ENCODE data around the gene SPNS2.
A peak's percentile ranks its signal among the peaks of the same experiment; 100 is the strongest.

Gene SPNS2

DNA sequence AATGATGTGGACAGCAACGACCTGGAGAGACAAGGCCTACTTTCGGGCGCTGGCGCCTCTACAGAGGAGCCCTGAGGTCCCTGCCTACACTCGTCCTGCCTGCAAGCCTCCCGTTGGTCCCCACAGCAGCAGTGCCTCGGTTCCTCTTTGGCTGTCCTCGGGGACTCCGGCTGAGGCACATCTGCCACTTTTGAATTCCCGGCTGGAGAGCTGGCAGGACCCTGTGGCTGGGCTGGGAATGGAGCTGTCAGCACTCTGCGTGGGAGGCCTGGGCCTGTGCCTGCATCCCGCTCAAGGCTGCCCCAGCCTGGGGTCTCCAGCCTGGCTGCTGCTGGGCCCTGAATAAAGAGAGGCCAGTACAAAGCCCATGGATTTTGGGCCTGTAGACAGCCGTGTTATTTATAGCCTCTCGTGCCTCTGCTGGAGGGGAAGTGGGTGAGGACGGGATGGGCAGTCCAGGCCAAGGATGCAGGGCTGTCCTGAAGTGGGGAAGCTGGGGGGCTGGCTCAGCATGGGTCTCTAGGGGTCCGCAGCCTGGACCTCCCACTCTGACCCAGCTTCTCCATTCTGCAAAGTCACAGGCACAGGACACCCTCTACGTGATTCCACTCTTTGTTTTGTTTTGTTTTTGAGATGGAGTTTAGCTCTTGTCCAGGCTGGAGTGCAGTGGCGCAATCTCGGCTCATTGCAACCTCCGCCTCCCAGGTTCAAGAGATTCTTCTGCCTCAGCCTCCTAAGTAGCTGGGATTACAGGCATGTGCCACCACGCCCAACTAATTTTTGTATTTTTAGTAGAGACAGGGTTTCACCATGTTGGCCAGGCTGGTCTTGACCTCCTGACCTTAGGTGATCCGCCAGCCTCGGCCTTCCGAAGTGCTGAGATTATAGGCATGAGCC is 10.6 kb upstream of the SPNS2 start:
- H3K23ac ChIP-seq (ENCODE audit: low read length), result no peak overlapping the region
- no peaks in the 10 kb centered on the region for H3K36me3 ChIP-seq (ENCODE audit: control insufficient read depth in 1 of 2, insufficient read depth in 2 of 2, low read length in 2 of 2)
- peak overlapping the region; percentile 6 for H2AK5ac ChIP-seq (ENCODE audit: low read length)
- peak overlapping the region; percentile 98 for H2BK5ac ChIP-seq (ENCODE audit: low read depth, low read length, poor library complexity)
- H3K18ac ChIP-seq (ENCODE audit: low read length), result peak overlapping the region; percentile 78
- H3K9ac ChIP-seq (ENCODE audit: low read length), result no peak overlapping the region
- no peak overlapping the region for H2AFZ ChIP-seq (ENCODE audit: insufficient read depth, low read length, poor library complexity)
- no peaks in the 10 kb centered on the region for H3K9me3 ChIP-seq (ENCODE audit: insufficient read depth, low read depth, low read length)
- peak overlapping the region; percentile 21 for H3K27ac ChIP-seq (ENCODE audit: low read depth, low read length)
- H2BK12ac ChIP-seq (ENCODE audit: low read length), result peak overlapping the region; percentile 99
- peak overlapping the region; percentile 96 for H4K91ac ChIP-seq (ENCODE audit: low read depth, low read length)
- H4K12ac ChIP-seq (ENCODE audit: low read depth, low read length), result no peak overlapping the region
- WGBS (ENCODE audit: extremely low coverage, insufficient coverage, insufficient read length), result no CpG with 5 or more reads among the region's 24 CpGs
- H3K4ac ChIP-seq (ENCODE audit: low read depth, low read length), result peak overlapping the region; percentile 64
- H3K79me2 ChIP-seq (ENCODE audit: control insufficient read depth, insufficient read depth, low read length, poor library complexity), result peaks cover 13% of the 10 kb centered on the region
- no peak overlapping the region for H3K4me3 ChIP-seq (ENCODE audit: low read depth, low read length)
- DNase-seq, result no peak
- peaks cover 61 to 73% of the 10 kb centered on the region in 2 experiments for H3K4me1 ChIP-seq (ENCODE audit: control insufficient read depth in 1 of 2, insufficient read depth in 2 of 2, low read length in 2 of 2)
- H3K79me1 ChIP-seq (ENCODE audit: low read length), result peaks cover 72% of the 10 kb centered on the region
- H2BK120ac ChIP-seq (ENCODE audit: insufficient read depth, low read length, poor library complexity), result peak overlapping the region; percentile 99
- no peak overlapping the region for H3K4me2 ChIP-seq (ENCODE audit: low read length)
- peak overlapping the region; percentile 64 for H4K8ac ChIP-seq (ENCODE audit: low read depth, low read length)
- H3K27me3 ChIP-seq (ENCODE audit: insufficient read depth, low read length), result no peaks in the 10 kb centered on the region
- peak overlapping the region; percentile 73 for H3K14ac ChIP-seq (ENCODE audit: low read length)

DNA sequence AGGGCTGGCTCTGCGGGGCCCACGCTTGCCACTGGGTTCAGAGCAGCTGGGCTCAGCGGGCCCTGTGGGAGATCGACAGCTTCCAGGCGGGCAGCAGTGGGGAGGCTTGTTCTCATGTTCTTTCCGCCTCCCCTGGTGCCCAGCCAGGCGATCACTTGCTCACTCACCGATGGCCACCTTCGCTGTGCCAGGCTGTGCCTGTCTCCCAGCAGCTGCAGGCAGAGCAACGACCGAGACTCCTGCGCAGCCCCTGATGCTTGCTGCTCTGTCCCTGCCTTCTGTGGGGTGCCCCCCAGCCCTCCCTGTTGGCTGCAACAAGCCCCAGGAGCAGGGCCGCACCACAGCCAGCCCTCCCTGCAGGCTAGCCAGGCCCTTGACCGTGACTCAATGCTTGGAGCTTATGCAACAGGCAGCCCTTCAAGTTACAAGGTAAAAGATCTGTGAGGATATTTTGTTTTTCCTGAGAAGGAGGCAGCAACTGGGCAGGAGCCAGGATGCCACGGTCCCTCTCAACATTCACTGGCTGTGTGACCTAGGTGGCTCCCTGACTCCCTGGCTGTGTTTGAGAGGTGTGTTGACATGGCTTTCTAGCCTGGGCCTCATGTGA is 9.6 kb upstream of the SPNS2 start:
- H4K12ac ChIP-seq (ENCODE audit: low read depth, low read length), result no peak overlapping the region
- no CpG with 5 or more reads among the region's 15 CpGs for WGBS (ENCODE audit: extremely low coverage, insufficient coverage, insufficient read length)
- peak overlapping the region; percentile 27 for H2AFZ ChIP-seq (ENCODE audit: insufficient read depth, low read length, poor library complexity)

DNA sequence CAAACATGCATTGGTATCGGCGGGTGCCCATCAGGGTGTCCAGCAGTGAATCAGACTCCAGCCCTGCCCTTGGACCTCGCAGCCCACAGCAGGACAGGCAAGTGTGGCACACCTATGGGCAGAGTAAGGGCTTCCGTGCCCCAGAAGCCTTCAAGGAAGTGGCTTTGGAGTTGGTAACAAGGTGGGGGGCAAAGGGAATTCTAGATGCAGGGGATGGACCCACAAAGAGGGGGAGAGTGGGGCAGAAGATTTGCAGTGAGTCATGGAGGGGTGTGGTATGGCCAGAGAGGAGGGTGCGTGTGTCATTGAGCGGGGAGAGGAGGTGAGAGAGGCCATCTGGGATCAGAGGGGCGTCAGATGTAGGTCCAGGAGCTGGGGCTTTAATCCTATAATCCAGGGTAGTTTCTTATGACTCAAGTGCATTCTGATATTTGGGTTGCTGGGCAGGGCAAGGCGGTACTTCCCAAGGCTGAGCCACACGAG is 8.5 kb upstream of the SPNS2 start:
- Histone ChIP-seq H3K36me3 (ENCODE audit: control insufficient read depth in 1 of 2, insufficient read depth in 2 of 2, low read length in 2 of 2) (no peaks in the 10 kb centered on the region), H4K91ac (ENCODE audit: low read depth, low read length) (peak overlapping the region; percentile 96), H2BK5ac (ENCODE audit: low read depth, low read length, poor library complexity) (peak overlapping the region; percentile 98), H3K4me1 (ENCODE audit: control insufficient read depth in 1 of 2, insufficient read depth in 2 of 2, low read length in 2 of 2) (peaks cover 51 to 63% of the 10 kb centered on the region in 2 experiments), H3K23ac (ENCODE audit: low read length) (no peak overlapping the region), H3K79me1 (ENCODE audit: low read length) (peaks cover 58% of the 10 kb centered on the region), H4K8ac (ENCODE audit: low read depth, low read length) (peak overlapping the region; percentile 78), H3K14ac (ENCODE audit: low read length) (peak overlapping the region; percentile 87), H3K79me2 (ENCODE audit: control insufficient read depth, insufficient read depth, low read length, poor library complexity) (peaks cover 13% of the 10 kb centered on the region), H3K4me3 (ENCODE audit: low read depth, low read length) (no peak overlapping the region), H4K12ac (ENCODE audit: low read depth, low read length) (peak overlapping the region; percentile 13), H3K9ac (ENCODE audit: low read length) (no peak overlapping the region), H3K27me3 (ENCODE audit: insufficient read depth, low read length) (no peaks in the 10 kb centered on the region), H2AFZ (ENCODE audit: insufficient read depth, low read length, poor library complexity) (peak overlapping the region; percentile 3), H2BK120ac (ENCODE audit: insufficient read depth, low read length, poor library complexity) (peak overlapping the region; percentile 99), H3K4ac (ENCODE audit: low read depth, low read length) (peak overlapping the region; percentile 59), H3K27ac (ENCODE audit: low read depth, low read length) (peak overlapping the region; percentile 97), H3K18ac (ENCODE audit: low read length) (peak overlapping the region; percentile 78), H3K4me2 (ENCODE audit: low read length) (peak overlapping the region; percentile 2), H3K9me3 (ENCODE audit: insufficient read depth, low read depth, low read length) (no peaks in the 10 kb centered on the region), H2BK12ac (ENCODE audit: low read length) (peak overlapping the region; percentile 99), H2AK5ac (ENCODE audit: low read length) (peak overlapping the region; percentile 98)
- DNase-seq, result no peak
- WGBS (ENCODE audit: extremely low coverage, insufficient coverage, insufficient read length), result no CpG with 5 or more reads among the region's 9 CpGs

More for the DNA sequence above, 9.6 kb upstream of the SPNS2 start:
- no peaks in the 10 kb centered on the region for H3K36me3 ChIP-seq (ENCODE audit: control insufficient read depth in 1 of 2, insufficient read depth in 2 of 2, low read length in 2 of 2)
- peak overlapping the region; percentile 4 for H2AK5ac ChIP-seq (ENCODE audit: low read length)
- peak overlapping the region; percentile 53 for H3K4ac ChIP-seq (ENCODE audit: low read depth, low read length)
- H2BK12ac ChIP-seq (ENCODE audit: low read length), result peak overlapping the region; percentile 99
- H3K27me3 ChIP-seq (ENCODE audit: insufficient read depth, low read length), result no peaks in the 10 kb centered on the region
- H4K91ac ChIP-seq (ENCODE audit: low read depth, low read length), result peak overlapping the region; percentile 96
- H4K8ac ChIP-seq (ENCODE audit: low read depth, low read length), result peak overlapping the region; percentile 78
- H3K4me2 ChIP-seq (ENCODE audit: low read length), result no peak overlapping the region
- H3K9me3 ChIP-seq (ENCODE audit: insufficient read depth, low read depth, low read length), result no peaks in the 10 kb centered on the region
- peak overlapping the region; percentile 99 for H2BK120ac ChIP-seq (ENCODE audit: insufficient read depth, low read length, poor library complexity)
- no peak overlapping the region for H3K9ac ChIP-seq (ENCODE audit: low read length)
- H3K4me1 ChIP-seq (ENCODE audit: control insufficient read depth in 1 of 2, insufficient read depth in 2 of 2, low read length in 2 of 2), result peaks cover 51 to 68% of the 10 kb centered on the region in 2 experiments
- H3K27ac ChIP-seq (ENCODE audit: low read depth, low read length), result peak overlapping the region; percentile 97
- H3K18ac ChIP-seq (ENCODE audit: low read length), result peak overlapping the region; percentile 78
- peaks cover 63% of the 10 kb centered on the region for H3K79me1 ChIP-seq (ENCODE audit: low read length)
- peak in 1 of 2 donors; percentile 78 for DNase-seq
- no peak overlapping the region for H3K4me3 ChIP-seq (ENCODE audit: low read depth, low read length)
- H3K23ac ChIP-seq (ENCODE audit: low read length), result no peak overlapping the region
- H3K79me2 ChIP-seq (ENCODE audit: control insufficient read depth, insufficient read depth, low read length, poor library complexity), result peaks cover 13% of the 10 kb centered on the region
- H2BK5ac ChIP-seq (ENCODE audit: low read depth, low read length, poor library complexity), result peak overlapping the region; percentile 98
- H3K14ac ChIP-seq (ENCODE audit: low read length), result peak overlapping the region; percentile 87

DNA sequence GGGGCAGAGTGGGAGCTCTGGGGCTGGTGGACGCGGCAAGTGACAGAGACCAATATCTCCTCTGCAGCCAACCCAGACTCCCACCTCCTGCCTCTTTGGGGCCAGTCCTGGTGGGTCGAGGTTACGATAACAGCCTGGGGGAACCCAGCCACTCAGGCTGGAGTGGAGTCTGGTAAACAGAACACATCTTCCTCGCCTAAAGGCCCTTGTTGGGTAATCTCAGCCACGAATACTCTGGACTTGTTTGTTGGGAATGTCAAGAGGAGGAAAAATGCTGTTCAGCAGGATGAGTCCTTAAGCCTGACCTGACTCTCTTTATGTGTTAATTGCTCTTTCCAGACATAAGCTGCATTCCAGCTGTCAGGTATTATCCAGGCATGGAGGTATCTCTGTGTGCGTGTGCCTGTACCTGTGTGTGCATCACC is 8.0 kb upstream of the SPNS2 start:
- DNase-seq, result peak; percentile 97 to 99
- peak overlapping the region; percentile 2 for H3K4me2 ChIP-seq (ENCODE audit: low read length)
- H4K12ac ChIP-seq (ENCODE audit: low read depth, low read length), result no peak overlapping the region
- no peak overlapping the region for H3K9ac ChIP-seq (ENCODE audit: low read length)
- H2AK5ac ChIP-seq (ENCODE audit: low read length), result no peak overlapping the region
- H2BK5ac ChIP-seq (ENCODE audit: low read depth, low read length, poor library complexity), result peak overlapping the region; percentile 98
- peak overlapping the region; percentile 96 for H4K91ac ChIP-seq (ENCODE audit: low read depth, low read length)
- no peak overlapping the region for H3K4me3 ChIP-seq (ENCODE audit: low read depth, low read length)
- peak overlapping the region; percentile 97 for H3K27ac ChIP-seq (ENCODE audit: low read depth, low read length)
- H2BK12ac ChIP-seq (ENCODE audit: low read length), result no peak overlapping the region
- H3K36me3 ChIP-seq (ENCODE audit: control insufficient read depth in 1 of 2, insufficient read depth in 2 of 2, low read length in 2 of 2), result no peaks in the 10 kb centered on the region
- peaks cover 56% of the 10 kb centered on the region for H3K79me1 ChIP-seq (ENCODE audit: low read length)
- H4K8ac ChIP-seq (ENCODE audit: low read depth, low read length), result no peak overlapping the region
- peak overlapping the region; percentile 99 for H2BK120ac ChIP-seq (ENCODE audit: insufficient read depth, low read length, poor library complexity)
- no peaks in the 10 kb centered on the region for H3K27me3 ChIP-seq (ENCODE audit: insufficient read depth, low read length)
- WGBS (ENCODE audit: extremely low coverage, insufficient coverage, insufficient read length), result no CpG with 5 or more reads among the region's 7 CpGs
- H3K4ac ChIP-seq (ENCODE audit: low read depth, low read length), result no peak overlapping the region
- H3K23ac ChIP-seq (ENCODE audit: low read length), result no peak overlapping the region
- H2AFZ ChIP-seq (ENCODE audit: insufficient read depth, low read length, poor library complexity), result no peak overlapping the region
- H3K9me3 ChIP-seq (ENCODE audit: insufficient read depth, low read depth, low read length), result no peaks in the 10 kb centered on the region
- peaks cover 51 to 60% of the 10 kb centered on the region in 2 experiments for H3K4me1 ChIP-seq (ENCODE audit: control insufficient read depth in 1 of 2, insufficient read depth in 2 of 2, low read length in 2 of 2)
- H3K18ac ChIP-seq (ENCODE audit: low read length), result no peak overlapping the region
- H3K79me2 ChIP-seq (ENCODE audit: control insufficient read depth, insufficient read depth, low read length, poor library complexity), result peaks cover 13% of the 10 kb centered on the region
- peak overlapping the region; percentile 87 for H3K14ac ChIP-seq (ENCODE audit: low read length)

All from trophoblast cell (in vitro differentiated cells and primary cell).